ENCODE measurements around the gene EMSY. TPM values are rescaled to one million over a fixed set of nuclear protein-coding genes. Genes with fewer than 3 reads are reported as not detected.

EMSY gene
- polyA plus RNA-seq, 1 experiment, result 19.1 TPM

DNA sequence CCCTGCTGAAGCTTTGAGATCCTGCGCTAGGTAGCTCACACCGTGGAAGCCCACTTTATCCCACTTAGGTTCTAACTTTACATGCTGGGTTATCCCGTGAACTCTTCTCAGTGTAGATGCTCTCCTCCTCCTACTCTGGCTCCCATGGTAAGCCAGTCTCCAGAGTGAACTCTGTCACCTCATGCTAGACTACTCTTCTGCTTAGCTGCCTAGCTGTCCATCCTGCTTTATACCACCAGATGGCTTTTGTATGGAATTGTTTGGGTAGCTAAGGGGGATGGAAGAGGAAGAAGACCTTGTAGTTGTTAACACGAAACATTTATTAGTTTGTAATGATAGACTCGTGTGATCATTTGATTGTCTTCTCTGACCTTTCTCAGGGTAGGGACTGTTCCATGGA is 46.8 kb downstream of the EMSY start:
- CTCF ChIA-PET, result interaction anchor here (0.5 to 1.7 kb wide), 5 partner anchors 16 to 520 kb away, joined by 3 to 6 read pairs (median 3); no protein-coding TSS in a partner anchor
- no peaks in the 10 kb centered on the region for H3K27me3 ChIP-seq (ENCODE audit: control insufficient read depth, insufficient read depth, low read length)
- POLR2A ChIA-PET, result no interaction called here
- DNase-seq (ENCODE audit: low read depth), result no peak
- no peak overlapping the region for H3K4me3 ChIP-seq (ENCODE audit: low read depth, low read length)
- TF ChIP-seq, protein P1, sequence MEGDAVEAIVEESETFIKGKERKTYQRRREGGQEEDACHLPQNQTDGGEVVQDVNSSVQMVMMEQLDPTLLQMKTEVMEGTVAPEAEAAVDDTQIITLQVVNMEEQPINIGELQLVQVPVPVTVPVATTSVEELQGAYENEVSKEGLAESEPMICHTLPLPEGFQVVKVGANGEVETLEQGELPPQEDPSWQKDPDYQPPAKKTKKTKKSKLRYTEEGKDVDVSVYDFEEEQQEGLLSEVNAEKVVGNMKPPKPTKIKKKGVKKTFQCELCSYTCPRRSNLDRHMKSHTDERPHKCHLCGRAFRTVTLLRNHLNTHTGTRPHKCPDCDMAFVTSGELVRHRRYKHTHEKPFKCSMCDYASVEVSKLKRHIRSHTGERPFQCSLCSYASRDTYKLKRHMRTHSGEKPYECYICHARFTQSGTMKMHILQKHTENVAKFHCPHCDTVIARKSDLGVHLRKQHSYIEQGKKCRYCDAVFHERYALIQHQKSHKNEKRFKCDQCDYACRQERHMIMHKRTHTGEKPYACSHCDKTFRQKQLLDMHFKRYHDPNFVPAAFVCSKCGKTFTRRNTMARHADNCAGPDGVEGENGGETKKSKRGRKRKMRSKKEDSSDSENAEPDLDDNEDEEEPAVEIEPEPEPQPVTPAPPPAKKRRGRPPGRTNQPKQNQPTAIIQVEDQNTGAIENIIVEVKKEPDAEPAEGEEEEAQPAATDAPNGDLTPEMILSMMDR (IDR thresholded peaks at IDR 0.05; ENCODE audit: insufficient read depth, low read depth, low read length), result no peak
- peaks cover 7% of the 10 kb centered on the region for H3K36me3 ChIP-seq (ENCODE audit: control insufficient read depth, insufficient read depth, low read length)

- CTCF ChIA-PET, result no interaction called here
- POLR2A ChIA-PET, result no interaction called here
- TF ChIP-seq, protein P1 (IDR thresholded peaks at IDR 0.05; ENCODE audit: insufficient read depth, low read depth, low read length), result no peak
- no peak overlapping the region for H3K4me3 ChIP-seq (ENCODE audit: low read depth, low read length)
- no peak for DNase-seq (ENCODE audit: low read depth)
- peaks cover 7% of the 10 kb centered on the region for H3K36me3 ChIP-seq (ENCODE audit: control insufficient read depth, insufficient read depth, low read length)
- no peaks in the 10 kb centered on the region for H3K27me3 ChIP-seq (ENCODE audit: control insufficient read depth, insufficient read depth, low read length)
Measured at GRCh38 chr11:76493040-76493439, 48.2 kb downstream of the EMSY start.

DNA sequence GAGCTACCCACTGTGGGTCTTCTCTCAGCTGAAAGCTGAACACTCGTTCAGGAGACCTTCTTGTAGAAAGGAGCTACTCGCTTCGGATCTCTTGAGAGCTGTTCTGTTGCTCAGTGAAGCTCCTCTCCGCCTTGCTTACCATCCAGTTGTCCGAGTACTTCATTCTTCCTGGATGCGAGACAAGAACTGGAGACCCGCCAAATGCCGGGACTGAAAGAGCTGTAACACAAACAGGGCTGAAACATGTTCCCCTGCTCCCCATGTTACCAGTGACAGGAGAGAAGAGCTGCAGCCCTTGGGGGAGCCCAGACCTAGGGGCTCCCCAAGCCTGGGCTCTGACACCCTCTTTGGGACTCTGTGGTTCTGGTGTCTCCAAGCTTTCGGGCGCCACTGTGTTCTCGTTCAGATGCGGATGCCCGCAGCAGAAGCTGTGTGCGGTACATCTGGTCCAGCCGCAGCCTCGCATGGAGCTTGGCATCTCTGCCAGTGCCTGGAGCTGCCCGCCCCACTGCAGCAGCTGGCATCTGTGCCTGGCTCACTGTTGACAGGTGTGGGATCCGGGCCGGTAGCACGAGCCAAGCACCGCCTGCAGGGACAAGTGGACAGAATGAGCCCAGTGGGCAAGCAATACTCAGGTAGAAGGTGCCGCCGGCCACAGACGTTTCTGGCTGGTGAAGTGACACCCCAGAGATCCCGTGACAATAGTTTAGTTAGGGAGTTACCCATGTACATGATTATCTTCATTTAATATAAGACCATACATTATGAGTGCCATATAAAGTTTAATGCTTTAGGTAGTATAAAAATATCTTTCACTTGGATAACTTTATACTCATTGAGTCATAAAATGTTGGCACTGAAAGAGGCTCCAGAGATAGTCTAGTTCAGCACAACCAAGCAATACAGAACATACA is 49.1 kb downstream of the EMSY start:
- CTCF ChIA-PET, result no interaction called here
- H3K36me3 ChIP-seq (ENCODE audit: control insufficient read depth, insufficient read depth, low read length), result peaks cover 7% of the 10 kb centered on the region
- TF ChIP-seq, protein P1 (IDR thresholded peaks at IDR 0.05; ENCODE audit: insufficient read depth, low read depth, low read length), result no peak
- no peak for DNase-seq (ENCODE audit: low read depth)
- no peaks in the 10 kb centered on the region for H3K27me3 ChIP-seq (ENCODE audit: control insufficient read depth, insufficient read depth, low read length)
- H3K4me3 ChIP-seq (ENCODE audit: low read depth, low read length), result no peak overlapping the region
- POLR2A ChIA-PET, result no interaction called here

GRCh38 chr11:76495019-76495418 is 50.2 kb downstream of the EMSY start:
- ChIA-PET POLR2A (no interaction called here), CTCF (no interaction called here)
- TF ChIP-seq, protein P1 (IDR thresholded peaks at IDR 0.05; ENCODE audit: insufficient read depth, low read depth, low read length), result no peak
- Histone ChIP-seq H3K4me3 (ENCODE audit: low read depth, low read length) (no peak overlapping the region), H3K27me3 (ENCODE audit: control insufficient read depth, insufficient read depth, low read length) (no peaks in the 10 kb centered on the region), H3K36me3 (ENCODE audit: control insufficient read depth, insufficient read depth, low read length) (peaks cover 7% of the 10 kb centered on the region)
- no peak for DNase-seq (ENCODE audit: low read depth)

GRCh38 chr11:76496174-76496573 is 51.4 kb downstream of the EMSY start:
- no peaks in the 10 kb centered on the region for H3K27me3 ChIP-seq (ENCODE audit: control insufficient read depth, insufficient read depth, low read length)
- no peak for DNase-seq (ENCODE audit: low read depth)
- no peak overlapping the region for H3K4me3 ChIP-seq (ENCODE audit: low read depth, low read length)
- POLR2A ChIA-PET, result no interaction called here
- CTCF ChIA-PET, result no interaction called here
- TF ChIP-seq, protein P1 (IDR thresholded peaks at IDR 0.05; ENCODE audit: insufficient read depth, low read depth, low read length), result no peak
- H3K36me3 ChIP-seq (ENCODE audit: control insufficient read depth, insufficient read depth, low read length), result peaks cover 7% of the 10 kb centered on the region

Measured in BJ (cell line).